Upper lobe of left lung (tissue), 6 donors: ENCODE data around the gene SPOCK3. TPM values are rescaled to one million over a fixed set of nuclear protein-coding genes. Genes with fewer than 3 reads are reported as not detected.

Experiments
- ATAC-seq, 2 donors: fragments of 200-7000 bp; cut with Tn5 transposase; one replicate each; pipeline ENCODE4 v1.9.1; 2022; ENCODE audit warnings: mild to moderate bottlenecking in 2 of 2, moderate library complexity in 2 of 2; ENCODE audit not compliant: low FRiP score in 2 of 2
- DNase-seq, 2 donors: peaks; one replicate each; pipeline ENCODE4 v3.0.0-alpha.2; 2019 to 2020
- H3K27ac ChIP-seq, 4 donors: fragments of 200-600 bp; sonication (generic); one replicate each; pipeline ENCODE4 v1.5.1; 2016 to 2019
- H3K27me3 ChIP-seq, 4 donors: fragments of 200-600 bp; sonication (generic); one replicate each; pipeline ENCODE4 v1.5.1; 2017 to 2019
- H3K36me3 ChIP-seq, 4 donors: fragments of 200-600 bp; sonication (generic); one replicate each; pipeline ENCODE4 v1.5.1; 2016 to 2019
- H3K4me1 ChIP-seq, 4 donors: fragments of 200-600 bp; sonication (generic); one replicate each; pipeline ENCODE4 v1.5.1; 2018 to 2019
- H3K4me3 ChIP-seq, 4 donors: fragments of 200-600 bp; sonication (generic); one replicate each; pipeline ENCODE4 v1.5.1; 2017 to 2019; ENCODE audit warnings: mild to moderate bottlenecking in 2 of 4, moderate library complexity in 1 of 4
- H3K9me3 ChIP-seq, 4 donors: fragments of 200-600 bp; sonication (generic); one replicate each; pipeline ENCODE4 v1.5.1; 2018 to 2019
- EP300 ChIP-seq, 4 donors: sonication (generic); formaldehyde crosslinking; IDR thresholded peaks; one replicate each; pipeline ENCODE4 v1.5.1; 2017; ENCODE audit warnings: antibody characterized with exemption in 4 of 4, control low read depth in 2 of 4
- POLR2A ChIP-seq, 4 donors: fragments of 450-650 bp; IDR thresholded peaks; one replicate each; pipeline ENCODE4 v1.5.1; 2016 to 2017; ENCODE audit warnings: antibody characterized with exemption in 4 of 4, mild to moderate bottlenecking in 2 of 4
- POLR2AphosphoS5 ChIP-seq, 2 donors: sonication (generic); formaldehyde crosslinking; IDR thresholded peaks; one replicate each; pipeline ENCODE4 v1.5.1; 2017; ENCODE audit warnings: antibody characterized with exemption in 2 of 2
- WGBS, 2 donors: methylation state at CpG; one replicate each; pipeline ENCODE4 v1.1.5; 2017 to 2018; 5-methylcytosine and 5-hydroxymethylcytosine counted together
- total RNA-seq, 6 donors: library from RNA; depleted of rRNA in 4 of 6; stranded (reverse); fragments of >200 nt in 4 of 6; gene quantifications; one replicate each; pipeline versions ENCODE4 v1.1.0 to v1.2.1, GENCODE V29; 2016 to 2021
- TF ChIP-seq, protein P1 (sequence below), 6 experiments: fragments of 450-650 bp in 4 of 6; fragments of 200-600 bp in 2 of 6; sonication (generic) in 2 of 6; IDR thresholded peaks; one replicate each; pipeline ENCODE4 v1.5.1; 2016 to 2019; ENCODE audit warnings: antibody characterized with exemption in 6 of 6
- donor health status: DM: no; HTN: no; CAD: no; lungs with moderate emphysema.
- donor health status: DM: no; HTN: yes; CAD: no; lungs with severe emphysema.

The SPOCK3 gene
- total RNA-seq, 6 donors from 2014 or later = 0.15 to 5.2 (median 0.22) TPM; not detected in 2

DNA sequence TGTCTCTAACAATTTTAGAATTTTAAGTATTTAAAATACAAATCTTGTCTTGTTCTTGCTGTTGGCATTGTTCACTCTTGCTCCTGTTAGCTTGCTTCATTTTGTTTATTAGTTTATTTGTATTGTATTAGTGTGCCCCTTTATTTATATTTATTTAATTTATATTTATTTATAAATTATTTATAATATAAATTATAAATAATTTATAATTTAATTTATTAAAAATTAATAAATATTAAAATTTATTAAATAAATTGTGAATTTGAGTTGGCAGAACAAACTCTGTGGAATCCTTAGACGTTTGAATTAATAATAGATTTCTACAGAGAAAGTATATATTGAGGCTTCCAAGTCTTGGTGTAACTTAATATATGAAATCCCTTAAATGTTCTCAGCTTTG is 331.4 kb downstream of the SPOCK3 start:
- Histone ChIP-seq H3K4me1 (no peaks in the 10 kb centered on the region), H3K4me3 (no peak overlapping the region)
- no peak for ATAC-seq

DNA sequence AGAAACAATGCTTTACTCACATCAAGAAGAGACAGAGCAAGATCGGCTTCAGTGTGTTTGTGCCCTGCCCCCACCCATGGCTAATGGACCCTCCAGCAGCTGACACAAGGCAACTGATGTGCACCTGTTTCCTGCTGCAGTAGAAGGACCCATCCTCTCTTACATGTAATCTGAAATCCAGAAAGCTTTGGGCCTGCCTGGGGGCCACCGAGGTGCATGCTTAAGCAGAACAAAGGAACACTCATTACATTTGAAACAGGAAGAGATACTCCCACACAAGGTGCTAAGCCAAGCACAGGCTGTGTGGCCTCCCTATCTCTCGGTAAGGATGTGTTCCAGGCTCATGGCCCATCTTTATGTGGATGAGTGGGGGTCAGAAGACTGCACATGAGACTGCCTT is 338.0 kb downstream of the SPOCK3 start:
- H3K9me3 ChIP-seq = no peaks in the 10 kb centered on the region
- TF ChIP-seq POLR2A (IDR thresholded peaks at IDR 0.05) (no peak), EP300 (IDR thresholded peaks at IDR 0.05) (no peak), POLR2AphosphoS5 (IDR thresholded peaks at IDR 0.05) (no peak)
- TF ChIP-seq, protein P1, sequence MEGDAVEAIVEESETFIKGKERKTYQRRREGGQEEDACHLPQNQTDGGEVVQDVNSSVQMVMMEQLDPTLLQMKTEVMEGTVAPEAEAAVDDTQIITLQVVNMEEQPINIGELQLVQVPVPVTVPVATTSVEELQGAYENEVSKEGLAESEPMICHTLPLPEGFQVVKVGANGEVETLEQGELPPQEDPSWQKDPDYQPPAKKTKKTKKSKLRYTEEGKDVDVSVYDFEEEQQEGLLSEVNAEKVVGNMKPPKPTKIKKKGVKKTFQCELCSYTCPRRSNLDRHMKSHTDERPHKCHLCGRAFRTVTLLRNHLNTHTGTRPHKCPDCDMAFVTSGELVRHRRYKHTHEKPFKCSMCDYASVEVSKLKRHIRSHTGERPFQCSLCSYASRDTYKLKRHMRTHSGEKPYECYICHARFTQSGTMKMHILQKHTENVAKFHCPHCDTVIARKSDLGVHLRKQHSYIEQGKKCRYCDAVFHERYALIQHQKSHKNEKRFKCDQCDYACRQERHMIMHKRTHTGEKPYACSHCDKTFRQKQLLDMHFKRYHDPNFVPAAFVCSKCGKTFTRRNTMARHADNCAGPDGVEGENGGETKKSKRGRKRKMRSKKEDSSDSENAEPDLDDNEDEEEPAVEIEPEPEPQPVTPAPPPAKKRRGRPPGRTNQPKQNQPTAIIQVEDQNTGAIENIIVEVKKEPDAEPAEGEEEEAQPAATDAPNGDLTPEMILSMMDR (IDR thresholded peaks at IDR 0.05) = no peak
- DNase-seq (no peak), ATAC-seq (no peak)
- no peak overlapping the region for H3K4me3 ChIP-seq
- H3K27ac ChIP-seq = no peak overlapping the region
- H3K36me3 ChIP-seq = no peaks in the 10 kb centered on the region
- H3K27me3 ChIP-seq = no peaks in the 10 kb centered on the region
- H3K4me1 ChIP-seq = no peaks in the 10 kb centered on the region
- WGBS, 2 donors = 71 to 73% methylated on average over 3 of the region's 3 CpGs

More for the DNA sequence above, 331.4 kb downstream of the SPOCK3 start:
- Histone ChIP-seq H3K27ac (no peak overlapping the region), H3K36me3 (no peaks in the 10 kb centered on the region), H3K27me3 (no peaks in the 10 kb centered on the region), H3K9me3 (no peaks in the 10 kb centered on the region)
- WGBS, 2 donors = 61 to 63% methylated on average over 1 of the region's 1 CpG
- no peak for DNase-seq
- no peak for TF ChIP-seq EP300 (IDR thresholded peaks at IDR 0.05)
- TF ChIP-seq, protein P1 (IDR thresholded peaks at IDR 0.05) = no peak
- TF ChIP-seq POLR2AphosphoS5 (IDR thresholded peaks at IDR 0.05) = no peak
- no peak for TF ChIP-seq POLR2A (IDR thresholded peaks at IDR 0.05)

DNA sequence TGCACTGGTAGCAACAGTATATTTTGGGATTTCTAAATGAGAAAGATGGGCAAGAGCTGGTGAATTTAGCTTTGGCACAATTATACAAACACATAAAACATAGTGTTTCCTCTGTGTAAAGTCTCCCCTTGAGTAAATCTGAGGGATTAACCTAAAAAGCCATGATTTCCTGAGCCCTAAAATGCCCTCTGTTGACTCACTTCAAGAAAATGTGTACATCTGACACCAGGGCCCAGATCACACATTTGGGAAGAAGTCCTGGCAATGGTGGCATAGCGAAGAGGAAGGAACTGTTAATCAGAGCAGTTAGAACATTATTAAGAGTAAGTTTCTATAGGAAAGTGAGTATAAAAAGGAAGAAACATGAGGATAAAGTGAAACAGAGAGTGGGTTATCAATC is 338.5 kb downstream of the SPOCK3 start:
- no peaks in the 10 kb centered on the region for H3K9me3 ChIP-seq
- no peaks in the 10 kb centered on the region for H3K27me3 ChIP-seq
- TF ChIP-seq, protein P1 (IDR thresholded peaks at IDR 0.05) = no peak
- no peak for TF ChIP-seq POLR2A (IDR thresholded peaks at IDR 0.05)
- TF ChIP-seq EP300 (IDR thresholded peaks at IDR 0.05) = no peak
- no peaks in the 10 kb centered on the region for H3K4me1 ChIP-seq
- ATAC-seq (no peak), DNase-seq (no peak)
- no peak overlapping the region for H3K27ac ChIP-seq
- H3K36me3 ChIP-seq = no peaks in the 10 kb centered on the region
- 88 to 92% methylated on average over 1 of the region's 1 CpG for WGBS, 2 donors
- H3K4me3 ChIP-seq = no peak overlapping the region

DNA sequence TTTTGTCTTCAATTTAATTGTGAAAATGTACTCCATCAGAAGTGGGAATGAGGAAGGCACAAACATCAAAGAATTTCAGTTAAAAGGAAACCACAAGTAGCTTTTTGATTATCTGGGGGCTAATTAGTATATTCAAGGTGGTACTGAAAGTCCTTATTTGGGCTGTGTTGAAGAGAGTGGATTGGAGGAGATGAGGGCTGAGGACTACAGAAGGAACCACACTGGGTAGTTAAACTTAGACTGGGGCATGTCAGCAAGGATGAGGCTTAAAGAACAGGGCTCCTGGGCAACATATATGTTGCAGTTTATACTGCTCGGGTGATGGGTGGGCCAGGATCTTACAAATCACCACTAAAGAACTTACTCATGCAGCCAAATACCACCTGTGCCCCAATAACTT is 346.8 kb downstream of the SPOCK3 start:
- ATAC-seq (no peak), DNase-seq (no peak)
- H3K4me1 ChIP-seq = no peaks in the 10 kb centered on the region
- WGBS, 2 donors = 83 to 96% methylated on average over 1 of the region's 1 CpG
- H3K36me3 ChIP-seq = no peaks in the 10 kb centered on the region
- H3K4me3 ChIP-seq = no peak overlapping the region
- TF ChIP-seq POLR2A (IDR thresholded peaks at IDR 0.05) = no peak
- no peak for TF ChIP-seq EP300 (IDR thresholded peaks at IDR 0.05)
- TF ChIP-seq, protein P1 (IDR thresholded peaks at IDR 0.05) = no peak
- no peak for TF ChIP-seq POLR2AphosphoS5 (IDR thresholded peaks at IDR 0.05)
- H3K27me3 ChIP-seq = no peaks in the 10 kb centered on the region
- no peaks in the 10 kb centered on the region for H3K9me3 ChIP-seq
- no peak overlapping the region for H3K27ac ChIP-seq

DNA sequence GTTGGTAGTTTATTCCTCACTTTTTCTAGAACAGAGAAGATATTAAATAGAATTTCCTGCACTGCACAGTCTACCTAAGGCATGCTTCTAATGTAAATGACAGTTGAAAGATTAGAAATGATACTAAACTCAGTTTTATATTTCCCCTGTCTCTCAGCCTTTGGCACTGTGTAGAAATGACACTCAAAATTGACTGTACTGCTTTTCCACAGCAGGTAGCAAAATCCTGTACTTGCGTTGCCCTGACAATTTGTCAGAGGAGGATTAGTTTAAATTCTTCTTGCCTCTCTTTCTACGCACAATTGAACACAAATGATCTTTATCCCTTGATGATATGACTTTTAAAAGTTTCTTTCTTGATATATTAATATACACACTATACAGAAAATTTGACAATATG is 347.6 kb downstream of the SPOCK3 start:
- Histone ChIP-seq H3K4me3 (no peak overlapping the region), H3K9me3 (no peaks in the 10 kb centered on the region), H3K27ac (no peak overlapping the region), H3K4me1 (no peaks in the 10 kb centered on the region), H3K27me3 (no peaks in the 10 kb centered on the region), H3K36me3 (no peaks in the 10 kb centered on the region)
- no peak for TF ChIP-seq POLR2A (IDR thresholded peaks at IDR 0.05)
- TF ChIP-seq, protein P1 (IDR thresholded peaks at IDR 0.05) = no peak
- TF ChIP-seq EP300 (IDR thresholded peaks at IDR 0.05) = no peak
- TF ChIP-seq POLR2AphosphoS5 (IDR thresholded peaks at IDR 0.05) = no peak
- WGBS, 2 donors = 83 to 97% methylated on average over 2 of the region's 2 CpGs
- DNase-seq (no peak), ATAC-seq (no peak)
